Neural crest cell (in vitro differentiated cells): ENCODE results near the gene IL10RB. TPM values are rescaled to one million over a fixed set of nuclear protein-coding genes. Genes with fewer than 3 reads are reported as not detected.

Experiments
- DNase-seq: peaks from one replicate; pipeline ENCODE4 v3.0.0; 2021; ENCODE audit warnings: low read depth, mixed read lengths, low spot score
- H3K27ac Mint-ChIP-seq: one replicate; pipeline ENCODE4 v1.8.0; 2021; ENCODE audit warnings: mild to moderate bottlenecking, mixed read lengths; ENCODE audit not compliant: unreplicated experiment
- H3K27me3 Mint-ChIP-seq: 2 replicates; pipeline ENCODE4 v1.8.0; 2021; ENCODE audit warnings: low read depth, mild to moderate bottlenecking, mixed read lengths
- H3K36me3 Mint-ChIP-seq: 2 replicates; pipeline ENCODE4 v1.8.0; 2021; ENCODE audit warnings: low read depth, mild to moderate bottlenecking, mixed read lengths
- H3K4me1 Mint-ChIP-seq: 2 replicates; pipeline ENCODE4 v1.8.0; 2021; ENCODE audit warnings: mixed read lengths
- H3K4me3 Mint-ChIP-seq: one replicate; pipeline ENCODE4 v1.8.0; 2021; ENCODE audit warnings: mild to moderate bottlenecking, mixed read lengths
- H3K9me3 Mint-ChIP-seq: 2 replicates; pipeline ENCODE4 v1.8.0; 2021; ENCODE audit warnings: mixed read lengths
- total RNA-seq: library from RNA; stranded (reverse); gene quantifications from 2 replicates; pipeline ENCODE4 v1.2.1, GENCODE V29; 2021
- TF ChIP-seq, protein P1 (sequence below): fragments of 200-600 bp; sonication (generic); conservative IDR thresholded peaks from 2 replicates; pipeline ENCODE4 v1.5.0; 2021; ENCODE audit warnings: antibody characterized with exemption, mild to moderate bottlenecking

The IL10RB gene
- total RNA-seq, 1 donor from 2014 or later, result 5.8 TPM

- Mint-ChIP-seq H3K27ac (no peak overlapping the region), H3K36me3 (peaks cover 11% of the 10 kb centered on the region), H3K4me3 (no peak overlapping the region), H3K4me1 (peaks cover 3% of the 10 kb centered on the region), H3K27me3 (no peaks in the 10 kb centered on the region), H3K9me3 (no peaks in the 10 kb centered on the region)
- peak; percentile 38 for DNase-seq
- TF ChIP-seq, protein P1, sequence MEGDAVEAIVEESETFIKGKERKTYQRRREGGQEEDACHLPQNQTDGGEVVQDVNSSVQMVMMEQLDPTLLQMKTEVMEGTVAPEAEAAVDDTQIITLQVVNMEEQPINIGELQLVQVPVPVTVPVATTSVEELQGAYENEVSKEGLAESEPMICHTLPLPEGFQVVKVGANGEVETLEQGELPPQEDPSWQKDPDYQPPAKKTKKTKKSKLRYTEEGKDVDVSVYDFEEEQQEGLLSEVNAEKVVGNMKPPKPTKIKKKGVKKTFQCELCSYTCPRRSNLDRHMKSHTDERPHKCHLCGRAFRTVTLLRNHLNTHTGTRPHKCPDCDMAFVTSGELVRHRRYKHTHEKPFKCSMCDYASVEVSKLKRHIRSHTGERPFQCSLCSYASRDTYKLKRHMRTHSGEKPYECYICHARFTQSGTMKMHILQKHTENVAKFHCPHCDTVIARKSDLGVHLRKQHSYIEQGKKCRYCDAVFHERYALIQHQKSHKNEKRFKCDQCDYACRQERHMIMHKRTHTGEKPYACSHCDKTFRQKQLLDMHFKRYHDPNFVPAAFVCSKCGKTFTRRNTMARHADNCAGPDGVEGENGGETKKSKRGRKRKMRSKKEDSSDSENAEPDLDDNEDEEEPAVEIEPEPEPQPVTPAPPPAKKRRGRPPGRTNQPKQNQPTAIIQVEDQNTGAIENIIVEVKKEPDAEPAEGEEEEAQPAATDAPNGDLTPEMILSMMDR, result no peak
Observed at GRCh38 chr21:33325222-33326067, 59.3 kb downstream of the IL10RB start.

DNA sequence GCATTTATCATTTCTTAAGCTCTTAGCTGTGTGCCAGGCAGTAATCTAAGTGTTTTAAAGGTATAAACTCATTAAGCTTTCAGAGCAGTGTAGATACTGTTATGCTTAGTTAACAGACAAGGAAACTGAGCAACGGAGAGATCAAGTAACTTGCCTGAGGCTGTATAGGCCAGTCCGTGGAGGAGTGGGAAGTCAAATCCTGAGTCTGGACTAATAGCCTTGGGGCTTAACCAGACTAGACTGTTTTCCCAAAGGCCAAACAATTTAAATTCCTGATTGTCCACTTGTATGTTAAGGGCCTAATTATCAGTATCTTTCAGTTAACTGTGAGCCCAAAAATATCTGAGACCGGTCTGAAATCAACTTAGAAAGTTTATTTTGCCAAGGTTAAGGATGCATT is 61.2 kb downstream of the IL10RB start:
- H3K27me3 Mint-ChIP-seq, result no peaks in the 10 kb centered on the region
- TF ChIP-seq, protein P1, result no peak
- no peak for DNase-seq
- peaks cover 3% of the 10 kb centered on the region for H3K9me3 Mint-ChIP-seq
- peaks cover 26% of the 10 kb centered on the region for H3K36me3 Mint-ChIP-seq
- peaks cover 3% of the 10 kb centered on the region for H3K4me1 Mint-ChIP-seq
- H3K4me3 Mint-ChIP-seq, result peak overlapping the region; percentile 16
- no peak overlapping the region for H3K27ac Mint-ChIP-seq

DNA sequence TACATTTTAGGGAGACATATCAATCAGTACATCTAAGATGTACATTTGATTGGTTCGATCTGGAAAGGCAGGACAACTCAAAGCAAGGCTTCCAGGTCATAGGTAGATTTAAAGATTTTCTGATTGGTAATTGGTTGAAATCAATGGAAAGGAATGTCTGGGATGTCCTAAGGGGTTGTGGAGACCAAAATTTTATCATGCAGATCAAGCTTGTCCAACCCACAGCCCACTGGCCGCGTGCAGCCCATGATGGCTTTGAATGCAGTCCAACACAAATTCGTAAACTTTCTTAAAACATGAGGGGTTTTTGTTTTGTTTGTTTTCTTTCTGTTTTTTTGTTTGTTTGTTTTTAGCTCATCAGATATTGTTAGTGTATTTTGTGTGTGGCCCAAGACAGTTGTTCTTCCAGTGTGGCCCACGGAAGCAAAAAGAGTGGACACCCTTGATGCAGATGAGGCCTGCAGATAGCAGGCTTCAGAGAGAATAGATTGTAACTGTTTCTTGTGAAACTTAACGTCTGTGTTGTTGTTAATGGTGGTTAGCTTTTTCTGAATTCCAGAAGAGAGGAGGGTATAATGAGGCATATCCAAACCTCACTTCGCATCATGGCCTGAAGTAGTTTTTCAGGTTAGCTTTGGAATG is 61.7 kb downstream of the IL10RB start:
- Mint-ChIP-seq H3K36me3 (peaks cover 31% of the 10 kb centered on the region), H3K4me3 (peak overlapping the region; percentile 16), H3K27me3 (no peaks in the 10 kb centered on the region), H3K9me3 (peaks cover 8% of the 10 kb centered on the region), H3K4me1 (peaks cover 3% of the 10 kb centered on the region), H3K27ac (no peak overlapping the region)
- TF ChIP-seq, protein P1, result no peak
- no peak for DNase-seq

DNA sequence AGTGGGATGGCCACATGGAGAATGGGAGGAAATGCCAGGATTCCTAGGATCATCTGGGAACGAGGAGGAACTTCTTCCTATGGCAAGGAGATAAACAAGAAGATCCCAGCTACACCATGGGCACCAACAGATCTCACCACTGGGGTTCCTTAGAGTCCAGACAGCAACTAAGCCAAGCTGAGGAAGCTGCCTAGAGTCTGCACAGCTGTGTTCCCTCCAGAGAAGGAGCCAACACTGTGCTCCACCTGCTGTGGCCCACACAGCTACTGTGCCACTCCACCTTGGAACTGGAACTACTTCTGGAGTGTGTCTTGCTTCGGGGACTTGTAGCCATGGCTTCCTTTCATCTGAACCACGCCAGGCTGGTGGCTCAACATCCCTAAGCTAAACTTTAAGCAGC is 64.6 kb downstream of the IL10RB start:
- Mint-ChIP-seq H3K36me3 (peaks cover 36% of the 10 kb centered on the region), H3K9me3 (peaks cover 14% of the 10 kb centered on the region)
- TF ChIP-seq, protein P1, result no peak

GRCh38 chr21:33332143-33332542 is 66.0 kb downstream of the IL10RB start:
- no peak overlapping the region for H3K27ac Mint-ChIP-seq
- H3K36me3 Mint-ChIP-seq, result peaks cover 36% of the 10 kb centered on the region
- H3K4me1 Mint-ChIP-seq, result no peaks in the 10 kb centered on the region
- no peak overlapping the region for H3K4me3 Mint-ChIP-seq
- no peak for DNase-seq
- H3K27me3 Mint-ChIP-seq, result no peaks in the 10 kb centered on the region
- H3K9me3 Mint-ChIP-seq, result peaks cover 14% of the 10 kb centered on the region
- TF ChIP-seq, protein P1, result no peak

More for the DNA sequence above, 64.6 kb downstream of the IL10RB start:
- H3K4me3 Mint-ChIP-seq, result no peak overlapping the region
- no peaks in the 10 kb centered on the region for H3K27me3 Mint-ChIP-seq
- no peak overlapping the region for H3K27ac Mint-ChIP-seq
- peaks cover 3% of the 10 kb centered on the region for H3K4me1 Mint-ChIP-seq
- no peak for DNase-seq
